ENCODE data around the gene RNF157. TPM values are rescaled to one million over a fixed set of nuclear protein-coding genes. Genes with fewer than 3 reads are reported as not detected.
A peak's percentile ranks its signal among the peaks of the same experiment; 100 is the strongest.

RNF157 gene
- total RNA-seq, 1 donor from 2014 or later: 0.99 TPM

- Mint-ChIP-seq H3K27me3 (ENCODE audit: unreplicated experiment) (no peaks in the 10 kb centered on the region), H3K9me3 (ENCODE audit: unreplicated experiment) (no peaks in the 10 kb centered on the region), H3K36me3 (ENCODE audit: unreplicated experiment) (no peaks in the 10 kb centered on the region), H3K4me3 (ENCODE audit: unreplicated experiment) (no peak overlapping the region), H3K4me1 (ENCODE audit: unreplicated experiment) (peaks cover 9% of the 10 kb centered on the region), H3K27ac (ENCODE audit: unreplicated experiment) (no peak overlapping the region)
- peak; percentile 98 for TF ChIP-seq CTCF (IDR thresholded peaks at IDR 0.05)
- DNase-seq (ENCODE audit: extremely low spot score, unreplicated experiment): peak; percentile 95
These were observed 38.9 kb upstream of the RNF157 start for GRCh38 chr17:76278952-76279741.

- Mint-ChIP-seq H3K4me1 (ENCODE audit: unreplicated experiment) (peaks cover 9% of the 10 kb centered on the region), H3K27ac (ENCODE audit: unreplicated experiment) (no peak overlapping the region), H3K27me3 (ENCODE audit: unreplicated experiment) (no peaks in the 10 kb centered on the region), H3K36me3 (ENCODE audit: unreplicated experiment) (no peaks in the 10 kb centered on the region), H3K9me3 (ENCODE audit: unreplicated experiment) (no peaks in the 10 kb centered on the region), H3K4me3 (ENCODE audit: unreplicated experiment) (no peak overlapping the region)
- no peak for TF ChIP-seq CTCF (IDR thresholded peaks at IDR 0.05)
- no peak for DNase-seq (ENCODE audit: extremely low spot score, unreplicated experiment)
These were observed 38.1 kb upstream of the RNF157 start for GRCh38 chr17:76278268-76278908.

GRCh38 chr17:76277300-76278267, 37.3 kb upstream of the RNF157 start:
- Mint-ChIP-seq H3K9me3 (ENCODE audit: unreplicated experiment) (no peaks in the 10 kb centered on the region), H3K27me3 (ENCODE audit: unreplicated experiment) (no peaks in the 10 kb centered on the region), H3K4me3 (ENCODE audit: unreplicated experiment) (no peak overlapping the region), H3K4me1 (ENCODE audit: unreplicated experiment) (peaks cover 9% of the 10 kb centered on the region), H3K36me3 (ENCODE audit: unreplicated experiment) (no peaks in the 10 kb centered on the region), H3K27ac (ENCODE audit: unreplicated experiment) (no peak overlapping the region)
- DNase-seq (ENCODE audit: extremely low spot score, unreplicated experiment): no peak
- TF ChIP-seq CTCF (IDR thresholded peaks at IDR 0.05): no peak

- no peak for TF ChIP-seq CTCF (IDR thresholded peaks at IDR 0.05)
- no peaks in the 10 kb centered on the region for H3K9me3 Mint-ChIP-seq (ENCODE audit: unreplicated experiment)
- no peaks in the 10 kb centered on the region for H3K36me3 Mint-ChIP-seq (ENCODE audit: unreplicated experiment)
- H3K27ac Mint-ChIP-seq (ENCODE audit: unreplicated experiment): peak overlapping the region; percentile 31
- no peak overlapping the region for H3K4me3 Mint-ChIP-seq (ENCODE audit: unreplicated experiment)
- peaks cover 9% of the 10 kb centered on the region for H3K4me1 Mint-ChIP-seq (ENCODE audit: unreplicated experiment)
- H3K27me3 Mint-ChIP-seq (ENCODE audit: unreplicated experiment): no peaks in the 10 kb centered on the region
- no peak for DNase-seq (ENCODE audit: extremely low spot score, unreplicated experiment)
These were observed 36.4 kb upstream of the RNF157 start for GRCh38 chr17:76276461-76277299.

Measured in osteocyte (in vitro differentiated cells).